DND-41 (cell line): ENCODE results near the gene AK8.

Experiments used
- ATAC-seq: fragments of 200-7000 bp; cut with Tn5 transposase; 3 replicates; pipeline ENCODE4 v1.9.1; 2021; ENCODE audit warnings: low read depth; ENCODE audit not compliant: insufficient read depth
- DNase-seq: peaks from one replicate; pipeline ENCODE4 v3.0.0-alpha.2; 2020
- H2AFZ ChIP-seq: 2 replicates; pipeline ENCODE4 v1.6.0; 2012; ENCODE audit warnings: low read depth, low read length
- H3K27ac ChIP-seq: 2 replicates; pipeline ENCODE4 v1.5.1; 2012; ENCODE audit warnings: low read length, inconsistent platforms
- H3K27me3 ChIP-seq: fragments of 200-600 bp; sonication (generic); 2 replicates; pipeline ENCODE4 v1.6.0; 2012; ENCODE audit warnings: low read length, mild to moderate bottlenecking, inconsistent platforms; ENCODE audit not compliant: insufficient read depth, poor library complexity
- H3K36me3 ChIP-seq: 2 replicates; pipeline ENCODE4 v1.5.1; 2012; ENCODE audit warnings: low read length, inconsistent platforms; ENCODE audit not compliant: insufficient read depth
- H3K4me1 ChIP-seq: 2 replicates; pipeline ENCODE4 v1.5.1; 2012; ENCODE audit warnings: mild to moderate bottlenecking, low read length; ENCODE audit not compliant: insufficient read depth
- H3K4me2 ChIP-seq: 2 replicates; pipeline ENCODE4 v1.6.0; 2012; ENCODE audit warnings: mild to moderate bottlenecking, moderate library complexity, low read length, inconsistent platforms; ENCODE audit not compliant: insufficient read depth
- H3K4me3 ChIP-seq, 2 experiments: fragments of 200-600 bp in 1 of 2; shearing (Covaris generic) in 1 of 2; 2 replicates each; pipeline ENCODE4 v1.5.1; 2012 to 2016; ENCODE audit warnings: inconsistent platforms in 2 of 2, low read length in 2 of 2, mild to moderate bottlenecking in 2 of 2, low read depth in 1 of 2, moderate library complexity in 1 of 2
- H3K79me2 ChIP-seq: 2 replicates; pipeline ENCODE4 v1.6.0; 2012; ENCODE audit warnings: low read length, inconsistent platforms; ENCODE audit not compliant: insufficient read depth
- H3K9ac ChIP-seq: 2 replicates; pipeline ENCODE4 v1.6.0; 2012; ENCODE audit warnings: low read depth, mild to moderate bottlenecking, inconsistent platforms, low read length, moderate library complexity
- H3K9me3 ChIP-seq: 2 replicates; pipeline ENCODE4 v1.5.1; 2012; ENCODE audit warnings: low read length, moderate library complexity, mild to moderate bottlenecking, inconsistent platforms; ENCODE audit not compliant: insufficient read depth, severe bottlenecking
- H4K20me1 ChIP-seq: 2 replicates; pipeline ENCODE4 v1.6.0; 2012; ENCODE audit warnings: low read length; ENCODE audit not compliant: insufficient read depth
- CTCF ChIP-seq: IDR thresholded peaks from 2 replicates; pipeline ENCODE4 v1.5.1; 2012; ENCODE audit warnings: borderline replicate concordance, low read length, moderate library complexity, mild to moderate bottlenecking; ENCODE audit not compliant: poor library complexity, severe bottlenecking; ENCODE audit errors: extremely low read depth
- EZH2 ChIP-seq: IDR thresholded peaks from 3 replicates; pipeline ENCODE4 v1.6.1; 2012; ENCODE audit warnings: borderline replicate concordance, low read depth, mild to moderate bottlenecking, moderate library complexity, low read length, inconsistent platforms; ENCODE audit not compliant: severe bottlenecking

Gene AK8

GRCh38 chr9:132833550-132834121, 44.4 kb downstream of the AK8 start:
- H3K36me3 ChIP-seq = no peaks in the 10 kb centered on the region

DNA sequence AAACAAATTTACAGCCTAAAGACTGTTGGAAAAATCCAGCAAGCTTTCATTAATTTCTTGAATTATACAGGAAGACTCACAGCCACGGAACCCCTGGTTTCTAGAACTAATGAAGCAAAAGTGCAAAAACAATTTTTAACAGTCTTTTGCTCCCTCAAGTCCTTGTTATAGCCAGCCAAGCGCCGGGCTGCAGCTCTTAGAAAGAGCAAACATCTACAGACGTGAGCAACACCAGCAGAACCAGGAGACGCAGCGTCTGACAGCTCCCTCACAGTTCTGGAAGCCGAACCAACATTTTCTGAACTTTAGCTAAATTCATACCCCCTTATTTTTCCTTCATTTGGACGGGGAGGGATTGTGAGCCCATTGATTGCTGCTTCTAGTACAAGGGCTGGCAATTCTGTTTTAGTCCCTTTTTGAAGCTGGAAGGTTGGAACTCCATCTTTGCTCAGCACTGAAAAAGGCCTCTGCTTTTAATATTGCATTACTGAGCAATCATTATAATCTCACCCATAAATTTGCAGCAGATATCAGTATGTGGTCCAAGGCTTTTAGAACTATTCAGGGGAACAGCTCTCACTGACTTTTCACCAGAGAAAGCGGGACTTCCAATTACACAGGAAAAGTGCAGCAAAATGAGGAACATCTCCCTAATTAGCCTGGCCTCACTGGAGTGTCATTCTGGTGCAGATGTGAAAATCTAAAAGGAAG, 45.8 kb downstream of the AK8 start:
- Histone ChIP-seq H4K20me1 (no peaks in the 10 kb centered on the region; the same call in 1 of the 2 replicates), H3K9me3 (no peaks in the 10 kb centered on the region), H3K4me2 (no peak overlapping the region), H3K27ac (no peak overlapping the region), H3K36me3 (no peaks in the 10 kb centered on the region), H2AFZ (no peak overlapping the region), H3K4me1 (no peaks in the 10 kb centered on the region), H3K79me2 (no peaks in the 10 kb centered on the region), H3K4me3 (no peak overlapping the region), H3K27me3 (no peaks in the 10 kb centered on the region), H3K9ac (no peak overlapping the region)
- TF ChIP-seq EZH2 (no peak), CTCF (no peak)
- DNase-seq (no peak), ATAC-seq (no peak)

More at GRCh38 chr9:132833550-132834121, 44.4 kb downstream of the AK8 start:
- TF ChIP-seq EZH2 (no peak), CTCF (no peak)
- no peaks in the 10 kb centered on the region for H3K27me3 ChIP-seq
- no peak overlapping the region for H3K4me2 ChIP-seq
- no peak for ATAC-seq
- H3K9ac ChIP-seq = no peak overlapping the region
- no peak overlapping the region for H3K27ac ChIP-seq
- H2AFZ ChIP-seq = no peak overlapping the region
- no peak overlapping the region for H3K4me3 ChIP-seq
- no peaks in the 10 kb centered on the region for H3K9me3 ChIP-seq
- H3K79me2 ChIP-seq = no peaks in the 10 kb centered on the region
- no peaks in the 10 kb centered on the region for H3K4me1 ChIP-seq
- no peaks in the 10 kb centered on the region; the same call in 1 of the 2 replicates for H4K20me1 ChIP-seq
- no peak for DNase-seq

DNA sequence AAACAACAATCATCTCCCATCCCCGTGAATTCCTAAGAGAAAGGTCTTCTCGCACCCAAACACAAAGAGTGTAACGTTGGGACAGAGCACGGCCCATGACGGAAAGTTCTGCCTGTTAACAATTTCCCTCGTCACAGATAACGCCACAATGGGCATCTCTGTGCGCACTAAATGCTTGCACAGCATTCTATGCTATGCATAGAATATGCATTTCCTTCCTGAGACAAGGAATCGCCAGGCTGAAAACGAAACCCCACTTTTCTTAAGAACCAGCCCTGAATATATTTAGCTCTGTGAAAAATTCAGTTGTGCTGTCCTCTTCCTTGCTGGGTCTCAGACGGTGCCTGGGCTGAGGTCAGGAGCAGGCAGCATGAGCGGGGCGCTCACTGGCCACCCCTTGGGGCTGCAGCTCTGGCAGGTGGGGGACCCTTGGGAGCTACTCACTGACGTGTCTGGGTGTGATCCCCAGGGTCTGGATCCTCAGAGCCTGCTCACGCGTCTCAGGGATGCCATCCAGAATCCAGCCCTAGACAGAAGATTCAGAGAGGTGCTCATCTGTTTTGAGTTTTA, 49.8 kb downstream of the AK8 start:
- H3K79me2 ChIP-seq = no peaks in the 10 kb centered on the region
- no peaks in the 10 kb centered on the region for H3K9me3 ChIP-seq
- no peaks in the 10 kb centered on the region for H3K27me3 ChIP-seq
- H3K4me1 ChIP-seq = peaks cover 17% of the 10 kb centered on the region
- ATAC-seq (no peak), DNase-seq (no peak)
- TF ChIP-seq EZH2 (no peak), CTCF (no peak)
- no peak overlapping the region for H3K27ac ChIP-seq
- no peak overlapping the region for H3K4me2 ChIP-seq
- H3K4me3 ChIP-seq = no peak overlapping the region
- H3K36me3 ChIP-seq = no peaks in the 10 kb centered on the region
- no peak overlapping the region for H3K9ac ChIP-seq
- no peak overlapping the region for H2AFZ ChIP-seq
- H4K20me1 ChIP-seq = no peaks in the 10 kb centered on the region; the same call in 1 of the 2 replicates
